Dendritic cell treated with granulocyte-macrophage colony-stimulating factor and Interleukin-4, amounts not matched to agents 40 ng/mL and 50 ng/mL, for 4 days (primary cell): Measurements from ENCODE around the gene NELFCD.
"Not testable (repeated sequence)": the region's sequence is repeated elsewhere in the genome, so short reads cannot be mapped to it uniquely, and the experiment has no call there.

Source experiments
- H3K27ac Mint-ChIP-seq: one replicate; pipeline ENCODE4 v1.8.0; 2022; ENCODE audit warnings: mild to moderate bottlenecking, mixed read lengths
- H3K27me3 Mint-ChIP-seq: one replicate; pipeline ENCODE4 v1.8.0; 2022; ENCODE audit warnings: mild to moderate bottlenecking, mixed read lengths
- H3K36me3 Mint-ChIP-seq: one replicate; pipeline ENCODE4 v1.8.0; 2022; ENCODE audit warnings: low read depth, mixed read lengths
- H3K4me1 Mint-ChIP-seq: one replicate; pipeline ENCODE4 v1.8.0; 2022; ENCODE audit warnings: low read depth, mixed read lengths
- H3K4me3 Mint-ChIP-seq: one replicate; pipeline ENCODE4 v1.8.0; 2022; ENCODE audit warnings: mild to moderate bottlenecking, moderate library complexity, mixed read lengths
- H3K9me3 Mint-ChIP-seq: one replicate; pipeline ENCODE4 v1.8.0; 2022; ENCODE audit warnings: mixed read lengths
- intact Hi-C: fragments of 100-400 bp; cut with micrococcal nuclease; formaldehyde crosslinking; loops from one replicate; pipeline ENCODE4 v1.15.0; 2022

Gene NELFCD

GRCh38 chr20:58980711-58981627 is at the start of gene NELFCD:
TSS of gene NELFCD (plus strand) at chr20:58981256. CDS start at chr20:58981310, 54 bp downstream.
- peak within 1 kb of the TSS; percentile 81 for H3K27ac Mint-ChIP-seq
- intact Hi-C loops = loop anchor here (5.0 to 10.0 kb wide), 2 partner anchors 54 to 89 kb away; partner anchors contain the start of gene ATP5F1E

GRCh38 chr20:58932170-58932569 is 48.9 kb upstream of the NELFCD start:
- Mint-ChIP-seq H3K27me3 (peaks cover 5% of the 10 kb centered on the region), H3K27ac (no peak overlapping the region), H3K9me3 (peaks cover 8% of the 10 kb centered on the region), H3K4me1 (peaks cover 11% of the 10 kb centered on the region), H3K4me3 (no peak overlapping the region), H3K36me3 (no peaks in the 10 kb centered on the region)
- intact Hi-C loops = no loop called here

More at GRCh38 chr20:58980711-58981627, at the start of gene NELFCD:
- H3K27me3 Mint-ChIP-seq = peaks cover 5% of the 10 kb centered on the region
- peaks cover 9% of the 10 kb centered on the region for H3K36me3 Mint-ChIP-seq
- peaks cover 5% of the 10 kb centered on the region for H3K9me3 Mint-ChIP-seq
- H3K4me1 Mint-ChIP-seq = peaks cover 48% of the 10 kb centered on the region
- peak within 1 kb of the TSS; percentile 77 for H3K4me3 Mint-ChIP-seq

- no peak overlapping the region for H3K27ac Mint-ChIP-seq
- intact Hi-C loops = no loop called here
- H3K36me3 Mint-ChIP-seq = no peaks in the 10 kb centered on the region
- H3K27me3 Mint-ChIP-seq = peaks cover 5% of the 10 kb centered on the region
- H3K4me3 Mint-ChIP-seq = no peak overlapping the region
- peaks cover 9% of the 10 kb centered on the region for H3K4me1 Mint-ChIP-seq
- H3K9me3 Mint-ChIP-seq = peaks cover 8% of the 10 kb centered on the region
Measured at GRCh38 chr20:58938078-58938477, 43.0 kb upstream of the NELFCD start.

- no peak overlapping the region for H3K4me3 Mint-ChIP-seq
- intact Hi-C loops = no loop called here
- no peaks in the 10 kb centered on the region for H3K36me3 Mint-ChIP-seq
- H3K9me3 Mint-ChIP-seq = peaks cover 8% of the 10 kb centered on the region
- H3K4me1 Mint-ChIP-seq = peaks cover 9% of the 10 kb centered on the region
- peaks cover 5% of the 10 kb centered on the region for H3K27me3 Mint-ChIP-seq
- no peak overlapping the region for H3K27ac Mint-ChIP-seq
Measured at GRCh38 chr20:58938541-58938940, 42.5 kb upstream of the NELFCD start.

GRCh38 chr20:58941471-58941870 is 39.6 kb upstream of the NELFCD start:
- H3K36me3 Mint-ChIP-seq = no peaks in the 10 kb centered on the region

GRCh38 chr20:58942549-58942948 is 38.5 kb upstream of the NELFCD start:
- no peaks in the 10 kb centered on the region for H3K9me3 Mint-ChIP-seq
- no peaks in the 10 kb centered on the region for H3K36me3 Mint-ChIP-seq
- intact Hi-C loops = no loop called here
- no peak overlapping the region for H3K27ac Mint-ChIP-seq
- no peak overlapping the region for H3K4me3 Mint-ChIP-seq
- no peaks in the 10 kb centered on the region for H3K27me3 Mint-ChIP-seq
- peaks cover 9% of the 10 kb centered on the region for H3K4me1 Mint-ChIP-seq

More at GRCh38 chr20:58941471-58941870, 39.6 kb upstream of the NELFCD start:
- H3K9me3 Mint-ChIP-seq = peaks cover 3% of the 10 kb centered on the region
- H3K4me3 Mint-ChIP-seq = no peak overlapping the region
- intact Hi-C loops = no loop called here
- peaks cover 9% of the 10 kb centered on the region for H3K4me1 Mint-ChIP-seq
- no peak overlapping the region for H3K27ac Mint-ChIP-seq
- H3K27me3 Mint-ChIP-seq = no peaks in the 10 kb centered on the region

- intact Hi-C loops = no loop called here
- H3K27ac Mint-ChIP-seq = no peak overlapping the region
- no peaks in the 10 kb centered on the region for H3K4me1 Mint-ChIP-seq
- no peak overlapping the region for H3K4me3 Mint-ChIP-seq
- no peaks in the 10 kb centered on the region for H3K27me3 Mint-ChIP-seq
- no peaks in the 10 kb centered on the region for H3K36me3 Mint-ChIP-seq
- no peaks in the 10 kb centered on the region for H3K9me3 Mint-ChIP-seq
Measured at GRCh38 chr20:58944610-58945009, 36.4 kb upstream of the NELFCD start.

GRCh38 chr20:58945965-58946631 is 35.0 kb upstream of the NELFCD start:
- no peaks in the 10 kb centered on the region for H3K27me3 Mint-ChIP-seq
- H3K4me3 Mint-ChIP-seq = no peak overlapping the region
- no peaks in the 10 kb centered on the region for H3K9me3 Mint-ChIP-seq
- H3K4me1 Mint-ChIP-seq = no peaks in the 10 kb centered on the region
- no peaks in the 10 kb centered on the region for H3K36me3 Mint-ChIP-seq
- H3K27ac Mint-ChIP-seq = no peak overlapping the region
- intact Hi-C loops = no loop called here

- H3K4me1 Mint-ChIP-seq, intact Hi-C loops, H3K27me3 Mint-ChIP-seq, H3K9me3 Mint-ChIP-seq, H3K36me3 Mint-ChIP-seq, H3K4me3 Mint-ChIP-seq, H3K27ac Mint-ChIP-seq: not testable (repeated sequence)
Measured at GRCh38 chr20:58947797-58948388, 33.2 kb upstream of the NELFCD start.

- Mint-ChIP-seq H3K27me3 (no peaks in the 10 kb centered on the region), H3K27ac (no peak overlapping the region), H3K4me1 (no peaks in the 10 kb centered on the region), H3K4me3 (no peak overlapping the region), H3K36me3 (no peaks in the 10 kb centered on the region), H3K9me3 (no peaks in the 10 kb centered on the region)
- intact Hi-C loops = no loop called here
Measured at GRCh38 chr20:58950603-58951002, 30.5 kb upstream of the NELFCD start.

- Mint-ChIP-seq H3K27me3 (no peaks in the 10 kb centered on the region), H3K27ac (no peak overlapping the region), H3K9me3 (no peaks in the 10 kb centered on the region), H3K36me3 (no peaks in the 10 kb centered on the region), H3K4me3 (no peak overlapping the region), H3K4me1 (no peaks in the 10 kb centered on the region)
- intact Hi-C loops = no loop called here
Measured at GRCh38 chr20:58953050-58953449, 28.0 kb upstream of the NELFCD start.

GRCh38 chr20:58956078-58956477 is 25.0 kb upstream of the NELFCD start:
- Mint-ChIP-seq H3K4me1 (peaks cover under 1% of the 10 kb centered on the region), H3K9me3 (no peaks in the 10 kb centered on the region), H3K27ac (no peak overlapping the region), H3K27me3 (peaks cover under 1% of the 10 kb centered on the region), H3K36me3 (no peaks in the 10 kb centered on the region), H3K4me3 (no peak overlapping the region)
- intact Hi-C loops = no loop called here

- Mint-ChIP-seq H3K27ac (no peak overlapping the region), H3K4me1 (peaks cover 4% of the 10 kb centered on the region), H3K36me3 (no peaks in the 10 kb centered on the region), H3K27me3 (peaks cover 7% of the 10 kb centered on the region), H3K9me3 (no peaks in the 10 kb centered on the region), H3K4me3 (no peak overlapping the region)
- intact Hi-C loops = no loop called here
Measured at GRCh38 chr20:58959652-58960051, 21.4 kb upstream of the NELFCD start.

- Mint-ChIP-seq H3K4me3 (no peak overlapping the region), H3K27ac (no peak overlapping the region), H3K36me3 (no peaks in the 10 kb centered on the region), H3K9me3 (no peaks in the 10 kb centered on the region), H3K27me3 (peaks cover 14% of the 10 kb centered on the region), H3K4me1 (peaks cover 4% of the 10 kb centered on the region)
- intact Hi-C loops = no loop called here
Measured at GRCh38 chr20:58963060-58963584, 17.9 kb upstream of the NELFCD start.
